CD1c-positive myeloid dendritic cell (primary cell): ENCODE measurements around the gene RAPGEF1.

Source experiments
- DNase-seq: peaks from one replicate; pipeline ENCODE4 v3.0.0-alpha.2; 2016; ENCODE audit errors: extremely low spot score

The RAPGEF1 gene

GRCh38 chr9:131707733-131708157, 32.1 kb downstream of the RAPGEF1 start:
- peak; percentile 87 for DNase-seq

- no peak for DNase-seq
These were observed 32.8 kb downstream of the RAPGEF1 start for GRCh38 chr9:131707050-131707449.

GRCh38 chr9:131706608-131706970, 33.3 kb downstream of the RAPGEF1 start:
- DNase-seq, result no peak

- no peak for DNase-seq
These were observed 34.9 kb downstream of the RAPGEF1 start for GRCh38 chr9:131704988-131705387.

GRCh38 chr9:131704141-131704983, 35.5 kb downstream of the RAPGEF1 start:
- DNase-seq, result no peak

DNA sequence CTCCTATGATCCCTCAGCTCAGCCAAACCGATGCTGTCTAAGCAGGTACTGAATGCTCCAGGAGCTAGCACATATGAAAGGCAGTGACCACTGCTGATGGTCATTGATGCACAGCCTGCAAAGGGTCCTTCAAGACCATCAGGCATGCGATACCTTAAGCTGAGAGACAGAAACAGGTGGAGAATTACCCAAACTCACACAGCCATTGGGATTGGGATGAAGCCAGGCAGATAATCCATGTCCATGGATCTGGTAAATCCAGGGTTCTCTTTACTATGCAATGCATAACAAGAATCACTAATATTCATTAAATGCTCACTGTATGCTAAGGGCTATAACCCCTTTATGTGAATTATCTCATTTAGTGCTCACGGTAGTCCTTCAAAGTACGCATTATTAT, 36.2 kb downstream of the RAPGEF1 start:
- no peak for DNase-seq

DNA sequence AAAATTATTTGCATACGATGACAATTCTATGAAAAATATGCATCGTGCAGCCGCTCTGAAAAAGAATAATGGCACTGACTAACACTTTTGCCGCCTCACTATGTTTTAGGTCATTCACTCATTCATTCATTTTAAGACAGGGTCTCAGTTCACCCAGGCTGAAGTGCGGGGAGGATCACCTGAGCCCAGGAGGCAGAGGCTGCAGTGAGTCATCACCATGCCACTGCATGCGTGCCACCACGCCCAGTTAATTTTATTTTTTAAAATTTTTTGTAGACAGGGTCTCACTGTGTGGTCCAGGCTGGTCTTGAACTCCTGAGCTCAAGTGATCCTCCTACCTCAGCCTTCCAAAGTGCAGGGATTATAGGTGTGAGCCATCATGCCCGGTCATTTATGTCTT, 37.0 kb downstream of the RAPGEF1 start:
- no peak for DNase-seq

DNA sequence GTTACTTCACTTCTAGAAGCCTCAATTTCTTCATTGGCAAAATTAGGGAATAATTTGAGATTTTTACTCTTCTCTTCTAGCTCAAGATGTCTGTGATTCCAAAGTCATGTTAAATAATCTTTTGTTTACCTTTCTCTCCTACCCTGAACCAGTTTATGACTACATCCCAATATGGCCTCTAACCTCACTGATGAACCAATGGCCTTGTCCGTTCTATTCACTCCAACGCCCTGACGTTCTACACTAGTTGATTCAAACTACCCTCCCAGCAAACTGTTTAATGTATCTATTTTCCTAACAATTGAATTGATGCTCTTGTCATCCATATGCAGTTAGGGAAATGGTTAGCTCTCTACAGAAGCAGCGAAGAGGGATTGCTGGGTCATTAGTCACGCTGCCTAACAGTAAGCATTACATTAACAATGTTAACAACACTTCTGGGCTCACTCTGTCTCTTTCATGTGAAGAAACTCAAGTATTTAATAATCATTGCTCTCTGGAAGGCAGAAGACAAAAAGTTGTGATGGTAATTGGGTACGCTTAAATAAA, 38.0 kb downstream of the RAPGEF1 start:
- DNase-seq, result no peak

DNA sequence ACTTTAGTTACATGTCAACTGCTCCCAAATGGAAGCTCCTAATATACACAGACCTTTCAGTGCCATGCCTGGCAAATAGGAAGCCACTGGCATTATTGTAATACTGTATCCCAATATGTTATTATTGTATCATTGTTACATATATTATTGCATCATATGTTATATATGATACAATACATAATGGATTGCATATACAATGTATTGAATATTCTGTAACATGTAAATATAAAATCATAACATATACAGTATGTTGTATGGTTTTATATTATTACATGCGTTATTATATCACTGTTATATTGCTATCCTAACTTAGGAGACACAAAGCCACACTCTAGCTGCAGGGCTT, 38.5 kb downstream of the RAPGEF1 start:
- no peak for DNase-seq

DNA sequence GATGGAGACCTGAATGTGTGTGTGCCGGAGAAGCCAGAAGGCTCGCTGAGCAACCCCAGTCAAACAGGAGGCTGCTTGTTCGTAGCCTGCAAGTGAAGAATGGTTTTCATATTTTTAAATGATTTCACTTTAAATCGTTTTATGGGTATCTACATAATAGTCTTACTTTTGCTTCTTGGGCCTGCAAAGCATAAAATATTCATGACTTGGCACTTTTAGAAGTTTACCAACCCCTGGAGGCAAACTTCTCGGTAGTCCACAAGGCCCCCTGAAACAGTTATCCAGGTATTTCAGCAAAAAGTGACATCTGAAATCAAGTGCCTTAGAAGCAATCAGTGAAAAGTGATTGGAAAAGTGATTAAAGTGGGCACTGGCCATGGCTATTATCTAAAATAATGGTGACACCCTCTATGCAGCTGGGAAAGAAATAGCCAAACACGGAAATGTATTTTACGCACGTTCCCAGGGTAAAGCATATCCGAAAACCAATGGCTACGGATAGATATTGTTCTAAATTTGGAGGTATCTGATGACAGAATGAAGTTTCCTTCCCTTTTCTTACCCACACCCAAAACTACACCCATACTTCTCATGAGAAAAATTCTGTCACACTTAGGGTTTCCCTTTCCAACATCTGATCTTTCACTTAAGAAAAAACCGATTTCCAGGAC, 39.0 kb downstream of the RAPGEF1 start:
- DNase-seq, result peak; percentile 71

DNA sequence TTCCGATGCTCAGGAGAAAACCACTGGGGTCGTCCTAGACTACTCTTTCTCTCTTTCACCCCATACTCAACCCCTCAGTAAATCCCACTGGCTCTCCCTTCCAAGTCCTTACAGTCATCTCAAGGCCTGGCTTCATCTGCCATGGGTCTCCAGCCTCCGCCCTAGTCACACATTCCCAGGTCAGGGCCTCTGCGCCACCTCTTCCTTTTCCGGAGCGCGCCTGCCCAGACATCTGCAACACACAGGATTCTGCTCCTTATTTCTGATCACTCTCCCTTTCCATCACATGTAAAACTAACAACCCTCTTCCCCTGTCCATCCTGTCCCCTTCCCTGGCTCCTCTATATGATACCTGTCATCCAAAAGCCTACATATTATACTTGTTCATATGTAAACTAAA, 39.8 kb downstream of the RAPGEF1 start:
- DNase-seq, result no peak

- no peak for DNase-seq
These were observed 41.3 kb downstream of the RAPGEF1 start for GRCh38 chr9:131698618-131698985.

DNA sequence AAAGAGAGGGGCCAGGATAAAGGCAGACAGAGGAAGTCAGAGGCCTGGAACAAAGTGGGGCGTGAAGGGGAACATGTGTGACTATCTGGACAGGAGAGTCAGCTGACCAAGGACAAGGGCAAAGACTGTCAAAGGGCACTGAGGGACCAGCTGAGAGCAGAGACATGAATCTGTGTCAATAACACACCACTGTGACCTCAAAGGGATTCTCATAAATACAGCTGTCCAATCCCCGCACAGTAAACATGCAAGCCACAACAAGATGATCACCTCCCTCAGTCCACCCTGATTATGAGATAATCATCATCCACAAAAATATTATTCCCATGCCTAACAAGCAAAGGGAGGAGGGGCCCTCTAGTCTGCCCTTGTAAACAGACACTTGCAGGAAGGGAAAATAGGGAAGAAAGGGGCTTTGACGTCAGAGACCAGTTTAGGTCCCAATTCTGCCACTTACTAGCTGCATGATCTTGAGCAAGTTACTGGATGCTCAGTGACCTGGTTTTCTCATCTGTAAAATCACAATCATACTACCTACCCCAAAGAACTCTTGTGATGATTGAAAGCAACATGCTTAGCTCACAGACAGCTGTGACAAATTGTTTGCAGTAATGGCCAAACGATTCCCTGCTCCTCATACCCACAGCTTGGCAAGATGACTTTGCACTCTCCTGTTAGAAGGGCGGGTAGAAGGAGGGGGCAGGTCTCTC, 41.8 kb downstream of the RAPGEF1 start:
- DNase-seq, result peak; percentile 88

DNA sequence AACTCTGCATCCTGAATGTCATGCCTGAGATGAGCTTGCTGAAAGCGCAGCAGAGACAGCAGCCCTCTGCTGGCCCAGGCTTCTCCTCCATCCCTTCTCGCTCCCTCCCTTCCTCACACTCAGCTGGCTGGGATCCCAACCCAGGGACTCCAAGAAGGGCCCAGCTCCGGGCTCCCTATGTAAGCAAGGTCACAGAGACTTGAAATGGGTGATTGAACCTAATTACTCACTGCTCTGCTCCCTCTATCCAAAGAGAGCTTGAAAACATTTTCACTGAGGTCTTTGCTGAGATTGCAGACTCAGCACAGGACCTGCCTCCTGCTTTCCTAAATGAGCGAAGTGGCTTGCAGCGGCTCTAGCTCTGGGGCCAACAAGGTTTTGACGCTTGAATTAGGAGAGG, 42.8 kb downstream of the RAPGEF1 start:
- no peak for DNase-seq

- no peak for DNase-seq
These were observed 43.9 kb downstream of the RAPGEF1 start for GRCh38 chr9:131695836-131696460.

DNA sequence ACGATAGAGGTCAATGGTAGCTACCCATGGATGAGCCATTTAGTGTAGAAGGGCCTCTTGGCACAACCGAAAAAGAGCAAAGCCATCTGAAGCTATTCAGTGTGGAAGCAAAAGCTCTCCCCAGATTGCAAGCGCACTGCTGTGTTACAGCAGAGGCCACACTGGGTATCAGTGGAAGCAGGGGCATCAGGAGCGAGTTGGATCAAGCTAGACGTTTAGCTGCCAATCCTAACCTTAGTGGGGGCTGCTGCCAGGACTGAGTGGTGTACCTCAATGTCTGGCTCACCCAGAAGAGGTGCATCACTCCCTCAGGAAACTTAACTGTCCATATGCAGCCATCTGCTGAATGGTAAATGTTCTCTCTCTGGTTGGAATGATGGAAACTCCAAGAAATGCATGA, 44.5 kb downstream of the RAPGEF1 start:
- DNase-seq, result no peak

DNA sequence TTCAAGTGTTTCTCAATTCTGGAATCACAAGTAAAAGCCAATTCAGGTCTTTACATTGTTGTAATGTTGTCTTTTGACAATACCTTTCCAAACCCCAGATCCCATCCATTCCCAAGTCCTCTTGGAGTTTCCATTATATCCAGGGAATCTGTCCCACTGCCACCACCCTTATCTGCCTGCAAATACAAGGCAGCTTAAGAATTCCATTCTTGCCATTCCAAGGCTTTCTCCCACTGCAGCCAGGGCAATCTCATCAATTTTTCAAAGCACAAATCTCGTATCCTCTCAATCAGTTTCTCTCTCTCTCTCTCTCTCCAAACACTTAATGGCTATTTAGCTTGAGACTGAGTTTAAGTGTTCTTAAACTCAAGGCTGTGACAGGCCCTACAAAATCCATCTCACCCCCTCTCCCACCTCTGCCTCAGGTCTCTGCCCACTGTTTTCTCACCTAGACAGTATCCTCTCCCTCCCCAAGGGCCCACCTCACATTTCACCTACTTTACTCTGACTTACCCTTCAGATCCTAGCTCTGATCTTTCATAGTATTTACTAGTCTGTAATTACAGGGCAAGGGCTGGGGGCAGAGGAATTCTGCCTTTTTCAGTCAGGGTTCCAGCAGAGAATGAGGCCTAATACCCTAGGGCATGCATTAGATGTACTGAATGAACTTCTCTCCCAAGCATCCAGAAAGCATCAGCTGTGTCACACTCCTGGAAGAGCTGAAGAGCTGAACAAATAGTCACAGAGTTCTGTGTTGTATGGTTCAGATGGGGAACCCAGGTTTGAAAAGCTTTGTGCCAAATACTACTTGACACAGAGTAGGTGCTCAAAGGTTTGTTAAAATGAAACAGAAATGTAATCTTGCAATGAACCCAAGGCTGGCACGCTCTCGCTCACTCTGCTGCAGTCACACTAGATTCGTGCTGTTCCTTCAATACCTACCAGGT, 46.0 kb downstream of the RAPGEF1 start:
- DNase-seq, result no peak

GRCh38 chr9:131692612-131693562, 47.0 kb downstream of the RAPGEF1 start:
- DNase-seq, result no peak

GRCh38 chr9:131691969-131692611, 47.8 kb downstream of the RAPGEF1 start:
- DNase-seq, result no peak
